H1 (cell line): ENCODE data around the gene HSPA4. TPM values are rescaled to one million over a fixed set of nuclear protein-coding genes. Genes with fewer than 3 reads are reported as not detected.

Experiments used
- CTCF ChIA-PET: fragments of 300-600 bp; sonication (Branson Sonifier 250); formaldehyde crosslinking; loops from one replicate; lab custom pipeline; 2021; ENCODE audit not compliant: partially characterized antibody; lab: Charles Lee
- POLR2A ChIA-PET: fragments of 300-600 bp; sonication (Branson Sonifier 250); formaldehyde crosslinking; loops from one replicate; lab custom pipeline; 2021; ENCODE audit warnings: inconsistent platforms; ENCODE audit not compliant: partially characterized antibody; lab: Charles Lee
- DNase-seq, 2 experiments: peaks; one replicate each; pipeline versions ENCODE4 v3.0.0 to v3.0.0-alpha.2; 2010 to 2022; ENCODE audit warnings: low spot score in 2 of 2, low read depth in 1 of 2, mixed read lengths in 1 of 2
- FAIRE-seq: peaks from 2 replicates; lab custom pipeline; 2011; peaks lifted over from hg19 to GRCh38; lab: Jason Lieb, UNC
- H2AFZ ChIP-seq: 2 replicates; pipeline ENCODE4 v1.8.1; 2012; ENCODE audit warnings: low read length, inconsistent platforms
- H2AK5ac ChIP-seq: 2 replicates; pipeline ENCODE4 v1.6.1; 2013; ENCODE audit warnings: low read depth, low read length
- H2BK120ac ChIP-seq: replicated peaks from 2 replicates; pipeline ENCODE3; 2013; ENCODE audit warnings: low read depth, low read length, inconsistent platforms
- H2BK12ac ChIP-seq: 2 replicates; pipeline ENCODE4 v1.6.1; 2013; ENCODE audit warnings: low read depth, low read length
- H2BK15ac ChIP-seq: 2 replicates; pipeline ENCODE4 v1.6.1; 2013; ENCODE audit warnings: low read length
- H2BK20ac ChIP-seq: 2 replicates; pipeline ENCODE4 v1.6.1; 2013; ENCODE audit warnings: low read length
- H2BK5ac ChIP-seq: 2 replicates; pipeline ENCODE4 v1.6.1; 2013; ENCODE audit warnings: low read depth, low read length
- H3K14ac ChIP-seq: 2 replicates; pipeline ENCODE4 v1.6.1; 2013; ENCODE audit warnings: inconsistent platforms; ENCODE audit not compliant: insufficient read length
- H3K18ac ChIP-seq: 2 replicates; pipeline ENCODE4 v1.6.1; 2013; ENCODE audit warnings: low read length; ENCODE audit errors: extremely low read depth
- H3K23ac ChIP-seq: 2 replicates; pipeline ENCODE4 v1.6.1; 2013; ENCODE audit warnings: inconsistent platforms; ENCODE audit not compliant: insufficient read length
- H3K23me2 ChIP-seq: 2 replicates; pipeline ENCODE4 v1.6.1; 2013; ENCODE audit warnings: low read depth, low read length
- H3K27ac ChIP-seq: 2 replicates; pipeline ENCODE4 v1.6.1; 2011; ENCODE audit warnings: low read depth, low read length, inconsistent platforms
- H3K27me3 ChIP-seq, 4 experiments: replicated peaks in 1 of 4; 1 replicate in 1 of 4; 2 replicates in 3 of 4; pipeline versions ENCODE4 v1.6.1 to v1.8.1; 2011 to 2013; ENCODE audit warnings: low read length in 3 of 4, mild to moderate bottlenecking in 3 of 4, inconsistent platforms in 2 of 4, mixed read lengths in 2 of 4, moderate library complexity in 1 of 4; ENCODE audit not compliant: control insufficient read depth in 3 of 4, insufficient read depth in 3 of 4; ENCODE audit errors: extremely low read depth in 1 of 4
- H3K36me3 ChIP-seq, 4 experiments: 2 replicates each; pipeline versions ENCODE4 v1.6.1 to v1.8.1; 2011 to 2013; ENCODE audit warnings: mild to moderate bottlenecking in 4 of 4, low read length in 3 of 4, moderate library complexity in 2 of 4, control low read depth in 1 of 4, inconsistent platforms in 1 of 4; ENCODE audit not compliant: insufficient read depth in 4 of 4, control insufficient read depth in 2 of 4
- H3K4ac ChIP-seq: replicated peaks from 2 replicates; pipeline ENCODE3; 2013; ENCODE audit warnings: low read length, low read depth, mixed read lengths, inconsistent platforms; ENCODE audit not compliant: insufficient read length
- H3K4me1 ChIP-seq, 4 experiments: replicated peaks in 1 of 4; 1 replicate in 1 of 4; 2 replicates in 3 of 4; pipeline versions ENCODE4 v1.6.1 to v1.8.1; 2011 to 2013; ENCODE audit warnings: low read length in 3 of 4, inconsistent platforms in 2 of 4, mixed read lengths in 1 of 4; ENCODE audit not compliant: insufficient read depth in 4 of 4, control insufficient read depth in 3 of 4
- H3K4me2 ChIP-seq, 2 experiments: 2 replicates each; pipeline versions ENCODE4 v1.6.1 to v1.8.1; 2011 to 2013; ENCODE audit warnings: low read depth in 2 of 2, low read length in 2 of 2, control low read depth in 1 of 2, inconsistent platforms in 1 of 2, mild to moderate bottlenecking in 1 of 2; ENCODE audit not compliant: insufficient read depth in 1 of 2
- H3K4me3 ChIP-seq, 4 experiments: fragments of 200-600, 300-600 bp in 1 of 4; sonication (generic), shearing (Covaris generic), sonication (Bioruptor Twin) in 1 of 4; 2 replicates each; pipeline versions ENCODE4 v1.5.1 to v1.8.1; 2011 to 2016; ENCODE audit warnings: low read length in 4 of 4, low read depth in 3 of 4, control low read depth in 2 of 4, inconsistent platforms in 2 of 4, mild to moderate bottlenecking in 2 of 4, mixed read lengths in 1 of 4, moderate library complexity in 1 of 4; ENCODE audit not compliant: insufficient read depth in 2 of 4; ENCODE audit errors: extremely low read depth in 1 of 4
- H3K56ac ChIP-seq: replicated peaks from 2 replicates; pipeline ENCODE3; 2013; ENCODE audit warnings: low read depth, mild to moderate bottlenecking, mixed read lengths, low read length, inconsistent platforms; ENCODE audit not compliant: insufficient read length
- H3K79me1 ChIP-seq: 2 replicates; pipeline ENCODE4 v1.6.1; 2013; ENCODE audit warnings: low read depth, low read length, control low read depth
- H3K79me2 ChIP-seq, 2 experiments: 2 replicates each; pipeline versions ENCODE4 v1.6.1 to v1.8.1; 2012 to 2013; ENCODE audit warnings: low read length in 2 of 2, mild to moderate bottlenecking in 2 of 2, inconsistent platforms in 1 of 2; ENCODE audit not compliant: insufficient read depth in 2 of 2, control insufficient read depth in 1 of 2
- H3K9ac ChIP-seq, 4 experiments: replicated peaks in 1 of 4; 1 replicate in 1 of 4; 2 replicates in 3 of 4; pipeline versions ENCODE4 v1.6.1 to v1.8.1; 2011 to 2013; ENCODE audit warnings: low read depth in 3 of 4, low read length in 3 of 4, control low read depth in 2 of 4, mild to moderate bottlenecking in 2 of 4, moderate library complexity in 2 of 4, inconsistent platforms in 1 of 4; ENCODE audit errors: extremely low read depth in 1 of 4
- H3K9me3 ChIP-seq, 2 experiments: 2 replicates each; pipeline versions ENCODE4 v1.6.1 to v1.8.1; 2012 to 2013; ENCODE audit warnings: mild to moderate bottlenecking in 2 of 2, moderate library complexity in 2 of 2, control low read depth in 1 of 2, inconsistent platforms in 1 of 2, low read depth in 1 of 2, low read length in 1 of 2, mixed read lengths in 1 of 2; ENCODE audit not compliant: insufficient read depth in 2 of 2
- H4K20me1 ChIP-seq, 2 experiments: replicated peaks in 1 of 2; 2 replicates each; pipeline versions ENCODE3 to v1.8.1; 2011 to 2013; ENCODE audit warnings: inconsistent platforms in 2 of 2, low read length in 2 of 2, mild to moderate bottlenecking in 1 of 2; ENCODE audit not compliant: insufficient read depth in 2 of 2, control insufficient read depth in 1 of 2
- H4K5ac ChIP-seq: 2 replicates; pipeline ENCODE4 v1.6.1; 2013; ENCODE audit warnings: low read length, low read depth, mixed read lengths, inconsistent platforms; ENCODE audit not compliant: insufficient read length
- H4K8ac ChIP-seq: 2 replicates; pipeline ENCODE4 v1.8.0; 2013; ENCODE audit warnings: mild to moderate bottlenecking, moderate library complexity, low read length, inconsistent platforms; ENCODE audit not compliant: insufficient read depth; ENCODE audit errors: extremely low read depth
- H4K91ac ChIP-seq: replicated peaks from 2 replicates; pipeline ENCODE3; 2013; ENCODE audit warnings: low read length, mixed read lengths, inconsistent platforms; ENCODE audit not compliant: insufficient read length
- ATF2 ChIP-seq: IDR thresholded peaks from 2 replicates; pipeline ENCODE4 v1.6.1; 2012; ENCODE audit warnings: low read length, inconsistent platforms
- CBX8 ChIP-seq: fragments of 300-800, 300-1000 bp; sonication (generic); IDR thresholded peaks from 2 replicates; pipeline ENCODE4 v1.7.1; 2016; ENCODE audit warnings: low read depth, low read length, borderline replicate concordance
- E2F6 ChIP-seq: IDR thresholded peaks from 2 replicates; pipeline ENCODE4 v1.6.1; 2012; ENCODE audit warnings: inconsistent platforms
- EP300 ChIP-seq, 2 experiments: IDR thresholded peaks; 1 replicate in 1 of 2; 2 replicates in 1 of 2; pipeline ENCODE4 v1.6.1; 2011 to 2012; ENCODE audit warnings: low read depth in 2 of 2, low read length in 2 of 2, mild to moderate bottlenecking in 2 of 2, borderline replicate concordance in 1 of 2, inconsistent platforms in 1 of 2, moderate library complexity in 1 of 2
- JUND ChIP-seq: IDR thresholded peaks from 2 replicates; pipeline ENCODE4 v1.6.1; 2011; ENCODE audit warnings: mild to moderate bottlenecking, improper control_type of control experiment, low read length
- KDM4A ChIP-seq: IDR thresholded peaks from one replicate; pipeline ENCODE4 v1.7.1; 2012; ENCODE audit warnings: low read depth, mild to moderate bottlenecking, moderate library complexity, low read length, inconsistent platforms; ENCODE audit not compliant: severe bottlenecking
- RFX5 ChIP-seq: IDR thresholded peaks from 2 replicates; pipeline ENCODE4 v1.6.1; 2011; ENCODE audit warnings: low read depth, low read length, improper control_type of control experiment, borderline replicate concordance
- SP2 ChIP-seq: IDR thresholded peaks from 2 replicates; pipeline ENCODE4 v1.6.1; 2012; ENCODE audit warnings: mild to moderate bottlenecking, low read length, inconsistent platforms
- SRF ChIP-seq: IDR thresholded peaks from 2 replicates; pipeline ENCODE4 v1.6.1; 2011; ENCODE audit warnings: mild to moderate bottlenecking, low read depth, low read length, moderate library complexity
- WGBS, 2 experiments: shearing (Covaris generic) in 1 of 2; methylation state at CpG; one replicate each; pipeline versions ENCODE4 v1.1.6 to v1.1.7; 2013 to 2015; ENCODE audit warnings: low lambda C conversion rate in 2 of 2, mixed read lengths in 2 of 2, inconsistent platforms in 1 of 2, low coverage in 1 of 2, missing lambda C conversion rate in 1 of 2; ENCODE audit not compliant: insufficient replicate concordance in 2 of 2, insufficient coverage in 1 of 2, insufficient read length in 1 of 2; ENCODE audit errors: extremely low coverage in 1 of 2, missing lambda C conversion rate in 1 of 2; 5-methylcytosine and 5-hydroxymethylcytosine counted together
- polyA plus RNA-seq, 7 experiments: library from polyadenylated mRNA; depleted of rRNA in 3 of 7; stranded (reverse) in 5 of 7; unstranded in 2 of 7; fragments of >200 nt in 5 of 7; fragments of 200-250 nt in 2 of 7; gene quantifications; 1 replicate in 5 of 7; 2 replicates in 1 of 7; 4 replicates in 1 of 7; pipeline versions ENCODE4 v1.2.1 to v1.2.3, GENCODE V29; 2011 to 2013; ENCODE audit warnings: missing spikeins in 2 of 7, mixed read lengths in 2 of 7
- total RNA-seq: library from RNA; stranded (reverse); fragmentation: NEBNext Ultra II Directional; extraction: Animal tissue kit (Norgen Biotek cat#: 25700); gene quantifications from 2 replicates; pipeline ENCODE4 v1.2.1, GENCODE V29; 2021

HSPA4 gene
- total and polyA plus RNA-seq, 2 of the 8 experiments (the other 6 are each of a cell fraction or from before 2014, with no cell fraction given): 28.9 to 445 TPM

- Histone ChIP-seq H2BK12ac (no peak within 1 kb of the TSS), H3K23ac (no peak within 1 kb of the TSS), H3K4me3 (peak within 1 kb of the TSS; percentile 93 to 100 (median 98)), H3K23me2 (no peaks in the 10 kb centered on the region), H3K79me1 (peaks cover 3% of the 10 kb centered on the region; the same call in 1 of the 2 replicates), H3K9me3 (no peaks in the 10 kb centered on the region), H3K79me2 (peaks cover 3 to 33% of the 10 kb centered on the region in 2 experiments; a peak in 2 of 4 replicates), H3K56ac (peak within 1 kb of the TSS; percentile 39), H3K9ac (peak within 1 kb of the TSS; percentile 70 to 95 (median 92)), H3K27me3 (no peaks in the 10 kb centered on the region), H3K18ac (peak within 1 kb of the TSS; percentile 60), H2BK120ac (no peak within 1 kb of the TSS), H2BK5ac (peak within 1 kb of the TSS; percentile 81), H3K4me1 (no peaks in the 10 kb centered on the region; a peak in 1 of 7 replicates), H3K4ac (no peak within 1 kb of the TSS), H4K8ac (peak within 1 kb of the TSS; percentile 98), H3K4me2 (peak within 1 kb of the TSS; percentile 80 to 89), H4K5ac (peak within 1 kb of the TSS; percentile 31), H4K91ac (no peak within 1 kb of the TSS), H2BK20ac (no peak within 1 kb of the TSS), H2AFZ (peak within 1 kb of the TSS; percentile 98), H3K36me3 (peaks cover 0 to 7% (median 0%) of the 10 kb centered on the region in 4 experiments; a peak in 2 of 8 replicates), H3K27ac (peak within 1 kb of the TSS; percentile 89), H3K14ac (no peak within 1 kb of the TSS), H2AK5ac (no peak within 1 kb of the TSS), H2BK15ac (no peak within 1 kb of the TSS), H4K20me1 (no peaks in the 10 kb centered on the region)
- FAIRE-seq (no peak), DNase-seq (peak; percentile 89 to 96)
- WGBS, 2 experiments: 2% methylated on average over 53 of the region's 53 CpGs; no CpG with 5 or more reads in 1 of the 2 experiments
- CTCF ChIA-PET: no interaction called here
- POLR2A ChIA-PET: interaction anchor here (0.5 to 4.0 kb wide), 9 partner anchors 12 to 247 kb away, joined by 3 to 34 read pairs (median 3); partner anchors contain the start of genes AFF4 and HSPA4
- TF ChIP-seq EP300 (IDR thresholded peaks at IDR 0.05; ENCODE audit: borderline replicate concordance in 1 of 2, low read depth in 2 of 2, low read length in 2 of 2) (no peak), SRF (no peak), KDM4A (peak; percentile 79), SP2 (no peak), CBX8 (no peak), RFX5 (no peak), JUND (no peak), ATF2 (no peak), E2F6 (no peak)
These were observed 25.8 kb upstream of the HSPA4 start, which contains the start of gene ZCCHC10 for GRCh38 chr5:133025804-133026663. TSS of gene ZCCHC10 (minus strand) at chr5:133026549. CDS start at chr5:133026537, 12 bp downstream.
